T-helper 1 cell treated with Interleukin-12 subunit alpha and Interleukin-12 subunit beta and Interleukin-4 antibody, amounts not matched to agents 30 μg/mL and 1 μg/mL, for 36 hours (primary cell): Measurements from ENCODE around the gene RAB4B.
A peak's percentile ranks its signal among the peaks of the same experiment; 100 is the strongest.
"Not testable (repeated sequence)": the region's sequence is repeated elsewhere in the genome, so short reads cannot be mapped to it uniquely, and the experiment has no call there.

Experiments
- H3K27ac Mint-ChIP-seq: one replicate; pipeline ENCODE4 v1.8.0; 2021; ENCODE audit warnings: mild to moderate bottlenecking, mixed read lengths
- H3K27me3 Mint-ChIP-seq: one replicate; pipeline ENCODE4 v1.8.0; 2021; ENCODE audit warnings: low read depth, mixed read lengths
- H3K36me3 Mint-ChIP-seq: one replicate; pipeline ENCODE4 v1.8.0; 2021; ENCODE audit warnings: low read depth, mixed read lengths
- H3K4me1 Mint-ChIP-seq: one replicate; pipeline ENCODE4 v1.8.0; 2021; ENCODE audit warnings: low read depth, mixed read lengths
- H3K4me3 Mint-ChIP-seq: one replicate; pipeline ENCODE4 v1.8.0; 2021; ENCODE audit warnings: mild to moderate bottlenecking, moderate library complexity, mixed read lengths
- H3K9me3 Mint-ChIP-seq: one replicate; pipeline ENCODE4 v1.8.0; 2021; ENCODE audit warnings: mixed read lengths

Gene RAB4B, protein sequence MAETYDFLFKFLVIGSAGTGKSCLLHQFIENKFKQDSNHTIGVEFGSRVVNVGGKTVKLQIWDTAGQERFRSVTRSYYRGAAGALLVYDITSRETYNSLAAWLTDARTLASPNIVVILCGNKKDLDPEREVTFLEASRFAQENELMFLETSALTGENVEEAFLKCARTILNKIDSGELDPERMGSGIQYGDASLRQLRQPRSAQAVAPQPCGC

DNA sequence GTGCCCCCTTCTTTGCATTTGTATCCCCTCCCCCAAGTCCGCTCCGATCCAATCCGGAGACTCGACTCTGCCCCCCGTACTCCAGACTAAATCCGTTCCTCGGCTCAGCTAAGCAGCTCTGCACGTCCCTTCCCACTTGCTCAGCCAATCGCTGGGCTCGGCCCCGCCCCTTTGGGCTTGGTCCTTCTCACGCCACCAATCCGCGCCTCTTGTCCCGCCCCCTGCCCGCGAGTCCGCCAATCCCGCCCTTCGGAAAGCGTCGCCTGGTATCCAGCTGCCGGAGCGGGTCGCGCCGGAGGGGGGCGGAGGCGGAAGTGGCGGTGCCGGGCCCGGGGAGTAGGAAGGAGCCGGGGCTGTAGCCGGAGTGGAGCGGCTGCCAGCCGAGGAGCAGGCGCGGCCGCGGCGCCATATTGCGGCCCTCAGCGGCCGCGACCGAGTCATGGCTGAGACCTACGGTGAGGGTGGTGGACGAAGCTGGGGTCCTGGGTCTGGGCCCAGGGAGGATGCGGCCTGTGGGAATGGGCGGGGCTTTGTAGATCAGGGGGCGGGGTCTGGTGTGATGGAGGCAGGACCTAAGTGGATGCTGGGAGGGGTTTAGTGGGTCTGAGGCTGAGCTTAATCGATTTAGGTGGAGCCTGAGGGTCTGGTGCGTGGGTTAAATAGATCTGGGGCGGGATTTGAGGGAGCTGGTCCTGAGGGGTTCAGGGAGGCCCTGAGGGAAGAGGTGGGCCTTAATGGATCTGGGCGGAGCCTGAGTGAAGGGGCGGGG, at the start of gene RAB4B:
Gene RAB4B, plus strand, starts transcription at position 311 of the 769 bp plus-strand sequence. Its CDS starts 129 bp downstream, at position 440.
- peak within 1 kb of the TSS; percentile 97 for H3K27ac Mint-ChIP-seq
- H3K4me3 Mint-ChIP-seq = peak within 1 kb of the TSS; percentile 92
- no peaks in the 10 kb centered on the region for H3K27me3 Mint-ChIP-seq
- peaks cover 36% of the 10 kb centered on the region for H3K4me1 Mint-ChIP-seq
- H3K9me3 Mint-ChIP-seq = no peaks in the 10 kb centered on the region
- peaks cover 14% of the 10 kb centered on the region for H3K36me3 Mint-ChIP-seq

DNA sequence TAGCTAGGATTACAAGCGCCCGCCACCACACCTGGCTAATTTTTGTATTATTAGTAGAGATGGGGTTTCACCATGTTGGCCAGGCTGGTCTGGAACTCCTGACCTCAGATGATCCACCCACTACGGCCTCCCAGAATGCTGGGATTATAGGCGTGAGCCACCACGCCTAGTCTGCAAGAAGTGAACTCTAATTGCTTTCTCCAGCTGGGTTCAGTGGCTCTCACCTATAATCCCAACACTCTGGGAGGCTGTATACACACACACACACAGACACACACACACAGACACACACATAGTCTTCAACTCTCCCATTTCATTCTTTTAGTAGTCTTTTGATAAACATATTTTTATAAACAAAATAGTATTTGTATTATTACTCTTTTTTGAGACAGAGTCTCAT, 48.0 kb upstream of the RAB4B start:
- H3K9me3 Mint-ChIP-seq, H3K27me3 Mint-ChIP-seq, H3K27ac Mint-ChIP-seq, H3K4me1 Mint-ChIP-seq, H3K4me3 Mint-ChIP-seq: not testable (repeated sequence)
- H3K36me3 Mint-ChIP-seq = peaks cover 33% of the 10 kb centered on the region

DNA sequence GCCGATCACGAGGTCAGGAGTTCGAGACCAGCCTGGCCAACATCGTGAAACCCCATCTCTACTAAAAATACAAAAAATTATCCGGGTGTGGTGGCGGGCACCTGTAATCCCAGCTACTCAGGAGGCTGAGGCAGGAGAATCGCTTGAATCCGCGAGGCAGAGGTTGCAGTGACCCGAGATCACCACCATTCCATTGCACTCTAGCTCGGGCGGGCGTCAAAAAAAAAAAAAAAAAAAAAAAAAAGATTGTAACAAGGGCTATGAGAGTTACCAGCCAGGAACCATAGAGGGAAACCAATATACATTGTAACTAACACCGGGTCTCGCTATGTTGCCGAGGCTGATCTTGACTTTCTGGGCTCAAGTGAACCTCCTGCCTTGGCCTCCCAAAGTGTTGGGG, 45.7 kb upstream of the RAB4B start:
- H3K36me3 Mint-ChIP-seq = peaks cover 36% of the 10 kb centered on the region
- H3K9me3 Mint-ChIP-seq, H3K4me1 Mint-ChIP-seq, H3K4me3 Mint-ChIP-seq, H3K27me3 Mint-ChIP-seq, H3K27ac Mint-ChIP-seq: not testable (repeated sequence)

DNA sequence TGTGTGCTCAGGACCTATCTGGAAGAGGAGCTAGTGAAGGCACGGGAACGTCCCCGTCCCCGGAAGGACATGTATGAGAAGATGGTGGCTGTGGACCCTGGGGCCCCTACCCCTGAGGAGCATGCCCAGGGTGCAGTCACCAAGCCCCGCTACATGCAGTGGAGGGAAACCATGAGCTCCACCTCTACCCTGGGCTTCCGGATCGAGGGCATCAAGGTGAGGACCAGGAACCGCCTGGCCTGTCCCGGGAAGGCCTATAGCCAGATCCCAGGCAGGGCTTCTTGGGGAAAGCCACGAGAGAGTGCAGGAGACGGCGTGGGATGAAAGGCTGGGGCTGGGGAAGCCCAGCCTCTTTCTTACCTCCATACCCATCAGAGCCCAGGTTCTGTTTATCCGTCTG, 44.9 kb upstream of the RAB4B start:
- H3K27ac Mint-ChIP-seq = no peak overlapping the region
- H3K27me3 Mint-ChIP-seq = no peaks in the 10 kb centered on the region
- H3K4me1 Mint-ChIP-seq = peaks cover 2% of the 10 kb centered on the region
- no peaks in the 10 kb centered on the region for H3K9me3 Mint-ChIP-seq
- H3K36me3 Mint-ChIP-seq = peaks cover 37% of the 10 kb centered on the region
- H3K4me3 Mint-ChIP-seq = no peak overlapping the region

DNA sequence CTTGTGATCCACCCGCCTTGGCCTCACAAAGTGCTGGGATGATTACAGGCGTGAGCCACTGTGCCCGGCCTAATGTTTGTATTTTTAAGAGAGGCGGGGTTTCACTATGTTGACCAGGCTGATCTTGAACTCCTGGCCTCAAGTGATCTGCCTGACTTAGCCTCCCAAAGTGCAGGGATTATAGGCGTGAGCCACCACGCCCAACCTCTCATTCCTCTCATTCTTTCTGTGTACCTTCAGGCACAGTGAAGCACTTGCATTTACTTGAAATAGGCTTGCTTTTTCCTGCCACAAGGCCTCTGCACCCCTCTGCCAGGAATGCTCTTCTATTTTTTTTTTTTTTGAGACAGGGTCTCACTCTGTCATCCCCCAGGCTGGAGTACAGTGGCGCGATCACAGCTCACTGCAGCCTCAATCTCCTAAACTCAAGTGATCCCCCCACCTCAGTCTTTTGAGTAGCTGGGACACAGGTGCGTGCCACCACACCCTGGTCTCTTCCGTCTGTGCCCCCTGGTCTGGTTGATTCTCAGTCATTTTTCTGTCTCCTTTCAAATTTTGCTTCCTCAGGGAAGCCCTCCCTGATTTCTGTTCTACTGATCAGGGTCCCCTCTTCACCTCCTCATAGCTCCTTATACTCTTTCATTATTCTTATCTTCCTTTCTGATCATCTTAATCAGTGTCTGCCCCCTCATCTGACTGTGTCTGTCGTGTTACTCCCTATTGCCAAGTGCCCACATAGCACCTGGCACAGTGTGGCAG, 42.9 kb upstream of the RAB4B start:
- Mint-ChIP-seq H3K4me3 (no peak overlapping the region), H3K4me1 (peaks cover 6% of the 10 kb centered on the region), H3K27ac (no peak overlapping the region), H3K36me3 (peaks cover 40% of the 10 kb centered on the region), H3K27me3 (no peaks in the 10 kb centered on the region), H3K9me3 (no peaks in the 10 kb centered on the region)

DNA sequence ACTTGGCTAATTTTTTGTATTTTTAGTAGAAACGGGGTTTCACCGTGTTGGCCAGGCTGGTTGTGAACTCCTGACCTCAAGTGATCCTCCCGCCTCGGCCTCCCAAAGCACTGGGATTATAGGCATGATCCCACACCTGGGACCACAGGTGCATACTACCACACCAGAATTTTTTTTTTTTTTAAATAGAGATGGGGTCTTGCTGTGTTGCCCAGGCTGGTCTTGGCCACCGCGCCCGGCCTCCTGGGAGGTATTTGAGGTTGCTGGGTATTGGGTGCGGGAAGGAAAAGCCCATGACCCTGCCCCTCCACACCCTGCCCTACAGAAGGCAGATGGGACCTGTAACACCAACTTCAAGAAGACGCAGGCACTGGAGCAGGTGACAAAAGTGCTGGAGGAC, 41.4 kb upstream of the RAB4B start:
- no peak overlapping the region for H3K4me3 Mint-ChIP-seq
- H3K27me3 Mint-ChIP-seq = no peaks in the 10 kb centered on the region
- H3K27ac Mint-ChIP-seq = no peak overlapping the region
- H3K4me1 Mint-ChIP-seq = peaks cover 6% of the 10 kb centered on the region
- H3K36me3 Mint-ChIP-seq = peaks cover 32% of the 10 kb centered on the region
- no peaks in the 10 kb centered on the region for H3K9me3 Mint-ChIP-seq

DNA sequence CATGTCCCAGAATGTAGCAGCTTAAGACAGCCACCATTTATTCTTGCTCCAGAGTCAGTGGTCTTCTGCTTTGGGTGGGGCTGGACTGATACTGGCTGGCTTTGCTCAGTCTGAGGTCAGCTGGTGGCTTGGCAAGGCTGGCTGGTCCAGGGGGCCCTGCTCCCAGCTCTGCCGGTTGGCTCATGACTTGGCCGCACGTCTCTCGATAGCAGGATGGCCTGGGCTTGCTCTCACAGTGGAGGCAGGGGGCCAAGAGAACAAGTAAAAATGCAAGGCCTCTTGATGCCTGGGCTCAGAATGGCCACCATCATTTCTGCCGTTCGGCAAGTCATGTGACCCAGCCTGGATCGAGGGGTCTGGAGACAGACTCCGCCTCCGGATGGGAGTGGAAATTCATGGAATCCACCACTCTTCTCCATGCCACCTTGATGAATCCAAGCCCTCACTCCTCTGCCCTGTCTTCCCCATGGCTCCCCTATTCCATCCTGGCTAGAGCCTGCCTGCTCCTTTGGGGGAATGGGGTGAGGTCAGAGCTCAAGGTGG, 40.9 kb upstream of the RAB4B start:
- no peak overlapping the region for H3K27ac Mint-ChIP-seq
- H3K27me3 Mint-ChIP-seq = no peaks in the 10 kb centered on the region
- no peaks in the 10 kb centered on the region for H3K9me3 Mint-ChIP-seq
- no peak overlapping the region for H3K4me3 Mint-ChIP-seq
- peaks cover 32% of the 10 kb centered on the region for H3K36me3 Mint-ChIP-seq
- peaks cover 6% of the 10 kb centered on the region for H3K4me1 Mint-ChIP-seq

DNA sequence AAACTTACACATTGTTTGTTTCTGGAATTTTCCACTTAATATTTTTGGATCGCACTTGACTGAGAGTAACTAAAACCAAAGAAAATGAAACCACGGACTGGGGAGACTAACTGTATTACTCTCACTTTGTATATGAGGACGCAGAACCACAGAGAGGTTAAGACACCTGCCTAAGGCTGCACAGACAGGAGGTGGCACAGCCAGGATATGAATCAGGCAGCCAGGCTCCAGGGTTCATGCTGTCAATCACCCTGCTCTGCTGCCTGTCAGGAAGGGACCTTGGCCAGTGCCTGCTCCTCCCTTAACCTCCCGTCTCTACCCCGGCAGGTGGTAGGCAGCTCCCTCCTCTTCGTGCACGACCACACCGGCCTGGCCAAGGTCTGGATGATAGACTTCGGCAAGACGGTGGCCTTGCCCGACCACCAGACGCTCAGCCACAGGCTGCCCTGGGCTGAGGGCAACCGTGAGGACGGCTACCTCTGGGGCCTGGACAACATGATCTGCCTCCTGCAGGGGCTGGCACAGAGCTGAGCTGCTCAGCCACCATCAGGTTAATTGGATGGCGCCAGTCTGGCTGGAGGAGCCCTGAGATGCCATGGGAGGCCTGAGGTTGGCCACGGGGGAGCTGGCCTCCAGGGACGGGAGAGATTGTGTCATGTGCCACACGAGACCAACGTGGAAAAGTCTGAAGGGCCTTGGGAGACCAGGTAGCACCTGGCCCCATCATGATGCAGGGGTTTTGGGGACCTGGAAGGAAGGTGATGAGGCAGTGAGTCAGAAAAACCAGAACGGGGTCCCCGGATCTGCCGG, 38.8 kb upstream of the RAB4B start:
- no peak overlapping the region for H3K27ac Mint-ChIP-seq
- H3K36me3 Mint-ChIP-seq = peaks cover 18% of the 10 kb centered on the region
- peaks cover 4% of the 10 kb centered on the region for H3K4me1 Mint-ChIP-seq

DNA sequence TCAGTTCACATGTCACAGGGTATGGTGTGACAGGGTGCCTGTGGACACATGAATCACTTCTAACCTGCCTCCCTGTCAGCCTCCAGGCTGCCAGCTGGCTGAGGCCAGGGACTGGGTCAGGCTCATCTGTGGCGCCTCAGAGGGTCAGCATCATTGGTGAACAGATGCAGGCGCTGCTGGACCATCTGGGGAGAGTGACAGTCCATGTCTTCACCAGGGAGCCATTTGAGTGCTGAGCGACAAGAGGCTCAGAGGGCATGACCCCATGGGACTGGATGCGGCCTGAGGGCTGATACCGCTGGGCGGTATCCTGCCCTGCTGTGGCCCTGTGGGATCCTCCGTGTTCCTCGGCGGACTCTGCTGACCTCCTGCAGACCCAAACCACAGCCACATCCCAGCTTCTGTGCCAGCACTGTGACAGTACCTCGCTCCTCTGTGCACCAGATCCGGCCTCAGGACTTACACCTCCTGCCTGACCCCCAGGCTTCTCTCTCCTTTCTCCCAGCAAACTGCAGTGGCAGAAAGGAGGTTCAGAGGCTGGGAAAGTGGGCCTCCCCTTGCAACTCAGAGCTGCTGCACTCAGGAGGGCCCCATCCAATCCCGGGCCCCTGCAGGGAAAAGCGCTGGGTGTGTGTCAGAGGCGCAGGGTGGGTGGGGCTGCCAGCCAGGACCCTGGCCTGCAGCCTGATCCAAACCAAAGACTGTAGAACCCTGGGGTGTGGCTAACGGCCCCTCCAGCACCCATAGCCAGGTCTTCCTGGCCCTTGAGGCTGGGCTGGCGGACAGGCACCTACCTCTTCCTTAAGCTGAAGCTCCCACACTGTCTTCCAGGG, 38.0 kb upstream of the RAB4B start:
- no peaks in the 10 kb centered on the region for H3K9me3 Mint-ChIP-seq
- H3K36me3 Mint-ChIP-seq = peaks cover 16% of the 10 kb centered on the region
- no peak overlapping the region for H3K4me3 Mint-ChIP-seq
- no peak overlapping the region for H3K27ac Mint-ChIP-seq
- peaks cover 4% of the 10 kb centered on the region for H3K4me1 Mint-ChIP-seq
- H3K27me3 Mint-ChIP-seq = no peaks in the 10 kb centered on the region

More for the DNA sequence above, 38.8 kb upstream of the RAB4B start:
- Mint-ChIP-seq H3K27me3 (no peaks in the 10 kb centered on the region), H3K4me3 (no peak overlapping the region), H3K9me3 (no peaks in the 10 kb centered on the region)

DNA sequence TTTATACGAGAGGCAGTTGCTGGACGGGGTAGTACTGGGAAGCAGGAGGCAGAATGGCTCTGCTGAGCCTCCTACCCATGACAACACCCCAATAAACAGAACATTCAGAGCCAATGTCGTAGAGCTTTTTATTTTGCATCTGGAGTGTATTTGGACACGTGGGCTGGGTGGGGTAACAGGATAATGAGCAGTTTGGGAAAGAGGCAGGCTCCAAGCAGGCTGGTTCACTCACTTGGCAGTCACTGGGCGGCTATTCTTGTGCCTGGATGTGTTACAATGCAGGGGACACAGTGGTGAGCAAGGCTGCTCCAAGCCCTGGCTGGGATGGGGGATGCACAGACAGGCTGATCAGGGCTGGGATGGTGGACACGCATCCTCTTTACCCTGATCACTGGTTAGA, 37.3 kb upstream of the RAB4B start:
- H3K27me3 Mint-ChIP-seq = no peaks in the 10 kb centered on the region
- H3K4me3 Mint-ChIP-seq = no peak overlapping the region
- H3K27ac Mint-ChIP-seq = no peak overlapping the region
- peaks cover 11% of the 10 kb centered on the region for H3K36me3 Mint-ChIP-seq
- peaks cover 4% of the 10 kb centered on the region for H3K4me1 Mint-ChIP-seq
- no peaks in the 10 kb centered on the region for H3K9me3 Mint-ChIP-seq

DNA sequence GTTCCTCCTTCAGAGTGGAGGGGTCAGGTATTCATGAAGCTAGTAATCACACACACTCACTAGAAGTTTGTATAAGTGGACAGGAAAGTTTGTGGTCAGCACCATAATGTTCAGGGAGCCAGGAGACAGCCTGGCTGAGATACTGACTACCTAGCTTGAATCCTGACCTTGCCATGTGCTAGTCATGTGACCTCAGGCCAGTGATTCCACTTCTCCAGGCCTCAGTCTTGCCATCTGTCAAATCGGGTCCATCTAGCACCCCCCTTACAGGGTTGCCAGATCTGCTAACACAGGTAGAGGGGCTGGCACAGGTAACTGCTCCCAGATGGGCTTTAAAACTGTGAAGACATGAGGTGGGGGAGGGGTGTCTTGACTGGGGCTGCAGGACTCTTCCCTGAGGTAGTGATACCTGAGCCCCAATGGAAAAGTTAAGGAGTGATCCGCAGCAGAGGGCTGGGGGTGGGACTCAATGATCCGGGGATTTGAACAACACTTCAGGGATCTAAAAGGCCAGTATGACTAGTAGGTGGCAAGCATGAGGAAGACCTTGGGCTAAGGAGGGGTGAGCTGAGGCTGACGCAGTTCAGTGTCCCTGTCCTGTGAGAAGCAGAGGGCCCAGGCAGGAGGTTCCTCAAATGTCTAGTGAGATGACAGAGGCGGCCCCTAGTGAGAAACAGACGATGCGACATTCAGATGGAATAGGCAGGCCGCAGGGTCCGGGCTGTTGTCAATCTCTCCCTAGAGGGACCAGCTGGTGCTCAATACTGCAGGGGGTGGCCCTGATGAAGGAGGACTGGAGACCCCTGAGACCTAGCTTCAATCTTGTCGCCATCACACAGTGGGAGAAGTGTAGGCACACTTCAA, 36.3 kb upstream of the RAB4B start:
- Mint-ChIP-seq H3K4me1 (peaks cover 4% of the 10 kb centered on the region), H3K9me3 (no peaks in the 10 kb centered on the region), H3K36me3 (peaks cover 10% of the 10 kb centered on the region), H3K27ac (no peak overlapping the region), H3K27me3 (no peaks in the 10 kb centered on the region), H3K4me3 (no peak overlapping the region)

DNA sequence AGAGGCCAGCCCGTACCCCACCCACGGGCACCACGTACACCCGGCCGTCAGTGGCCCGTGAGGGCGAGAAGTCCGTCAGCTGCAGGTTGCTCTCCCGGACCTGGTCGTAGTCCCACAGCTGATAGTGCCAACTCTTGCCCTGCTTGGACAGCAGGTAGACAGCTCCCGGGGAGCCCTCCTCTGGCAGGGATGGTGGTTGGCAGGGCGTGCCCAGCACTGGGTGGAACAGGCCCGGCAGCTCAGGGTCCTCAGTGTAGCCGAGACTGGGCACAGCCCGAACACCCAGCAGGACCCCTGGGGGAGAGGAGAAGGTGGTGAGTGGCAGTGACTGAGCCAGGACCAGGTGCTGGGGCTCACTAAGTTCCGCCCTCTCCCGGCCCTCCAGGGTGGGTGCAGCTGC, 35.6 kb upstream of the RAB4B start:
- Mint-ChIP-seq H3K4me3 (no peak overlapping the region), H3K27ac (no peak overlapping the region), H3K36me3 (peaks cover 7% of the 10 kb centered on the region), H3K27me3 (no peaks in the 10 kb centered on the region), H3K4me1 (peaks cover 4% of the 10 kb centered on the region), H3K9me3 (no peaks in the 10 kb centered on the region)

DNA sequence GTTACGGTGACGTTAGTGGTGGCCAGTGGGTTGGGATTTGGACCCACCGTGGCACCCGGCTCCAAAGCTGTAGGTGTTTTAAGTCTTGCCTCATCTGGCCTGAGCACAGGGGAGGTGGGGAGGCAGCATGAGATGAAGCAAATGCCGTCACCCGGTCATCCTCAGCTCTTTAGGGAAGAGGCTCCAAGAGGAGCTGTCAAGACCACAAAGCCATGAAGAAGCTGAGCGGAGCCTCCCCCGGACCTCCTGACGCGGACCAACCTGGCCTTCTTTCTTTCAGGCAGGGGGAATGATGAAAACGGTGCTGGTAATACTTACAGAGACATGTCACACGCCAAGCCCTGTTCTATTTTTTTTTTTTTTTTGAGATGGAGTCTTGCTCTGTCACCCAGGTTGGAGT, 35.2 kb upstream of the RAB4B start:
- Mint-ChIP-seq H3K27ac (no peak overlapping the region), H3K36me3 (peaks cover 4% of the 10 kb centered on the region), H3K27me3 (no peaks in the 10 kb centered on the region), H3K4me1 (peaks cover 4% of the 10 kb centered on the region), H3K9me3 (no peaks in the 10 kb centered on the region), H3K4me3 (no peak overlapping the region)
